Gastrocnemius medialis (tissue), 4 donors: ENCODE measurements around the gene SNCAIP.

Experiments
- CTCF ChIP-seq, 5 experiments: fragments of 450-650 bp in 3 of 5; fragments of 200-600 bp in 2 of 5; sonication (generic) in 2 of 5; IDR thresholded peaks in 4 of 5; conservative IDR thresholded peaks in 1 of 5; 1 replicate in 4 of 5; 2 replicates in 1 of 5; pipeline ENCODE4 v1.5.1; 2016 to 2019; ENCODE audit warnings: antibody characterized with exemption in 5 of 5, mild to moderate bottlenecking in 3 of 5, moderate library complexity in 3 of 5
- POLR2A ChIP-seq, 2 donors: fragments of 450-650 bp; IDR thresholded peaks; one replicate each; pipeline ENCODE4 v1.6.1; 2017; ENCODE audit warnings: antibody characterized with exemption in 2 of 2, mild to moderate bottlenecking in 2 of 2, moderate library complexity in 2 of 2

DNA sequence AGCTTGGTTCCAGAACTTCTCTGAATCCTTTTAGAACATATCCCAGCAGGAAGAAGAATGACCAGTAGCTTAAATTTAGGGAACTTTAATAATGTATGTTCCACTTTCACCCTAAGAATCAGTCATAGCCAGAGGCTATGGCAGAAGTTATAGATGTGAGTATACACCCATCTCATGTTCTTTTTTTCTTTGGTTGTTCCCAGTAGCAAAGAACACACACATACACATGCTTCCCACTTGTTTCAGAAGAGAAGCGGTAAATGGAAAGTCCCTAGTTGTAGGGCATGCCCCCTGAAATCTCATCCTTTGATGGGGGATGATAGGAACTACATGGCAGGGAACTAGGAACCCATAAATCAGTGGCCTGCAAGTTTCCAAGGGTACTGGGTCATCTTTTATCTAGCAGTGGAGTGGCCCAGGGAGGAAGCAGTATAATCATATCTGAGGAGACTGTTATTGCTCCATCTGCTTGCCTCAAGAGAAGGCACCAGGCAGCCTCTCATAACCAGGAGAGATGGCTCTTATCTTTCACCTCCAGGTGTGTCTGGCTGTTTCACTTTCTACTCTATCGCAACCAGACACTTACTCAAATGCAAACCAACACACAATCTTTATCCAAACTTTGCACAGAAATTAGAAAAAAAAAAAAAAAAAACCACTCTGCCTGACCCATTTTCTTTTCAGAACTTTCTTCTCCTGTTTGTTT is 109.5 kb downstream of the SNCAIP start:
- no peak for TF ChIP-seq POLR2A (IDR thresholded peaks at IDR 0.05)
- no peak for TF ChIP-seq CTCF (IDR thresholded peaks at IDR 0.05 in 4 of 5, conservative IDR thresholded peaks at IDR 0.05 in 1 of 5)
